ENCODE data around the gene PRKCZ.
A peak's percentile ranks its signal among the peaks of the same experiment; 100 is the strongest.

- TF ChIP-seq FOXO4 (CRISPR knock-in tag; IDR thresholded peaks at IDR 0.05) (no peak), MYC (IDR thresholded peaks at IDR 0.05; ENCODE audit: low read depth, low read length) (no peak), MYC (CRISPR knock-in tag; IDR thresholded peaks at IDR 0.05; ENCODE audit: borderline replicate concordance, low read depth) (no peak), CTCF (IDR thresholded peaks at IDR 0.05 in 2 of 3, conservative IDR thresholded peaks at IDR 0.05 in 1 of 3; ENCODE audit: insufficient read depth in 2 of 3, low read depth in 1 of 3, low read length in 3 of 3) (peak in 2 of 3 experiments; percentile 15 to 27; a peak in 2 of 6 replicates), ZNF830 (CRISPR knock-in tag; IDR thresholded peaks at IDR 0.05) (no peak), RFX5 (IDR thresholded peaks at IDR 0.05; ENCODE audit: low read depth, low read length) (no peak)
Measured at GRCh38 chr1:2098301-2098698, 48.1 kb downstream of the PRKCZ start.
